K562 (cell line): ENCODE measurements around the gene PIP5K1B. TPM values are rescaled to one million over a fixed set of nuclear protein-coding genes. Genes with fewer than 3 reads are reported as not detected.

Experiments used
- CC2D1A ChIP-seq: fragments of 450-650 bp; IDR thresholded peaks from 2 replicates; pipeline ENCODE4 v1.6.1; 2017; ENCODE audit warnings: mild to moderate bottlenecking
- CTBP1 ChIP-seq: fragments of 450-650 bp; IDR thresholded peaks from 2 replicates; pipeline ENCODE4 v1.6.1; 2016; ENCODE audit warnings: borderline replicate concordance
- EP300 ChIP-seq: IDR thresholded peaks from 2 replicates; pipeline ENCODE4 v1.6.1; 2012; ENCODE audit warnings: low read length, improper control_type of control experiment
- FOXP1 ChIP-seq: sonication (generic); formaldehyde crosslinking; IDR thresholded peaks from 2 replicates; pipeline ENCODE4 v1.8.0; 2022; ENCODE audit warnings: mild to moderate bottlenecking, missing genetic modification reagents
- GABPB2 ChIP-seq: fragments of 250-450 bp; sonication (Bioruptor Pico); conservative IDR thresholded peaks from 2 replicates; pipeline ENCODE4 v1.5.1; 2021; ENCODE audit warnings: mild to moderate bottlenecking
- IFI16 ChIP-seq: fragments of 250-450 bp; sonication (Bioruptor Pico); IDR thresholded peaks from 2 replicates; pipeline ENCODE4 v2.1.2; 2022; ENCODE audit warnings: mild to moderate bottlenecking, inconsistent platforms
- MCM7 ChIP-seq, 2 experiments: fragments of 450-650 bp; IDR thresholded peaks; 2 replicates each; pipeline ENCODE4 v1.6.1; 2016 to 2018
- NFIC ChIP-seq: fragments of 450-650 bp; IDR thresholded peaks from 2 replicates; pipeline ENCODE4 v1.6.1; 2017; ENCODE audit warnings: mild to moderate bottlenecking, inconsistent platforms
- POLR2H ChIP-seq: IDR thresholded peaks from 2 replicates; pipeline ENCODE4 v1.6.1; 2016; ENCODE audit warnings: missing genetic modification characterization, low read depth, mild to moderate bottlenecking, control low read depth, missing compliant biosample characterization, moderate library complexity
- SIX5 ChIP-seq, 2 experiments: IDR thresholded peaks; 2 replicates each; pipeline ENCODE4 v1.6.1; 2011; ENCODE audit warnings: low read length in 2 of 2, borderline replicate concordance in 1 of 2, low read depth in 1 of 2, mild to moderate bottlenecking in 1 of 2, moderate library complexity in 1 of 2; ENCODE audit not compliant: insufficient read depth in 1 of 2
- STAT5A ChIP-seq: IDR thresholded peaks from 2 replicates; pipeline ENCODE4 v1.6.1; 2012; ENCODE audit warnings: low read length, inconsistent platforms, borderline replicate concordance
- TAF1 ChIP-seq: IDR thresholded peaks from 2 replicates; pipeline ENCODE4 v1.6.1; 2011; ENCODE audit warnings: mild to moderate bottlenecking, low read length, moderate library complexity; ENCODE audit not compliant: insufficient read depth, control insufficient read depth, severe bottlenecking; ENCODE audit errors: extremely low read depth
- ZNF431 ChIP-seq: sonication (generic); formaldehyde crosslinking; IDR thresholded peaks from 2 replicates; pipeline ENCODE4 v1.8.0; 2022; ENCODE audit warnings: mild to moderate bottlenecking, missing genetic modification reagents
- ZNF584 ChIP-seq: fragments of 200-800 bp; sonication (Bioruptor generic); IDR thresholded peaks from 2 replicates; pipeline ENCODE4 v1.6.1; 2016; ENCODE audit warnings: low read depth, mild to moderate bottlenecking, missing genetic modification characterization, missing compliant biosample characterization
- ZNF707 ChIP-seq: fragments of 250-450 bp; sonication (Bioruptor Pico); conservative IDR thresholded peaks from 2 replicates; pipeline ENCODE4 v1.8.0; 2022; ENCODE audit warnings: inconsistent platforms, mild to moderate bottlenecking, moderate library complexity
- ZNF764 ChIP-seq: fragments of 250-450 bp; sonication (Bioruptor Pico); IDR thresholded peaks from 2 replicates; pipeline ENCODE4 v1.4.0; 2020; ENCODE audit warnings: low read depth, mild to moderate bottlenecking, moderate library complexity
- ZNF77 ChIP-seq: fragments of 250-450 bp; sonication (Bioruptor Pico); IDR thresholded peaks from 2 replicates; pipeline ENCODE4 v1.5.0; 2020
- polyA plus RNA-seq, 8 experiments: library from polyadenylated mRNA; depleted of rRNA in 4 of 8; stranded (reverse) in 5 of 8; unstranded in 3 of 8; fragments of >200 nt; fragmentation: Nextera tagmentation in 2 of 8; fragmentation: Illumina TruSeq in 1 of 8; extraction: Ambion mirVana in 2 of 8; extraction: Trizol in 1 of 8; gene quantifications; 2 replicates each; pipeline versions ENCODE4 v1.2.1 to v1.2.3, GENCODE V29; 2011 to 2014; ENCODE audit warnings: inconsistent platforms in 1 of 8, missing spikeins in 1 of 8
- total RNA-seq, 7 experiments: library from RNA; depleted of rRNA in 6 of 7; stranded (reverse); fragments of >200 nt in 6 of 7; fragmentation: Illumina TruSeq in 2 of 7; extraction: Trizol in 2 of 7; gene quantifications; 2 replicates each; pipeline versions ENCODE4 v1.2.1 to v1.2.3, GENCODE V29; 2011 to 2021; ENCODE audit warnings: low replicate concordance in 1 of 7
- TF ChIP-seq, protein P1 (sequence below): sonication (generic); formaldehyde crosslinking; IDR thresholded peaks from 2 replicates; pipeline ENCODE4 v1.8.0; 2023; ENCODE audit warnings: mild to moderate bottlenecking, missing genetic modification reagents
- TF ChIP-seq, protein P2 (sequence below): fragments of 150-350 bp; conservative IDR thresholded peaks from 2 replicates; pipeline ENCODE4 v1.6.1; 2014; ENCODE audit warnings: low read length
- TF ChIP-seq, protein P3 (sequence below): fragments of 250-450 bp; sonication (Bioruptor Pico); IDR thresholded peaks from 2 replicates; pipeline ENCODE4 v1.6.1; 2021; ENCODE audit warnings: mild to moderate bottlenecking
- TF ChIP-seq, protein P4 (sequence below): sonication (generic); formaldehyde crosslinking; IDR thresholded peaks from 2 replicates; pipeline ENCODE4 v1.8.0; 2022; ENCODE audit warnings: mild to moderate bottlenecking, low read depth, missing genetic modification reagents
- TF ChIP-seq, protein P5 (sequence below): fragments of 450-650 bp; conservative IDR thresholded peaks from 2 replicates; pipeline ENCODE4 v1.6.1; 2016; ENCODE audit warnings: missing genetic modification characterization, low read depth, mild to moderate bottlenecking, missing compliant biosample characterization, moderate library complexity

PIP5K1B gene
- total and polyA plus RNA-seq, 9 of the 15 experiments (the other 6 are each of a cell fraction or from before 2014, with no cell fraction given) = 3.1 to 12.9 (median 7.4) TPM

DNA sequence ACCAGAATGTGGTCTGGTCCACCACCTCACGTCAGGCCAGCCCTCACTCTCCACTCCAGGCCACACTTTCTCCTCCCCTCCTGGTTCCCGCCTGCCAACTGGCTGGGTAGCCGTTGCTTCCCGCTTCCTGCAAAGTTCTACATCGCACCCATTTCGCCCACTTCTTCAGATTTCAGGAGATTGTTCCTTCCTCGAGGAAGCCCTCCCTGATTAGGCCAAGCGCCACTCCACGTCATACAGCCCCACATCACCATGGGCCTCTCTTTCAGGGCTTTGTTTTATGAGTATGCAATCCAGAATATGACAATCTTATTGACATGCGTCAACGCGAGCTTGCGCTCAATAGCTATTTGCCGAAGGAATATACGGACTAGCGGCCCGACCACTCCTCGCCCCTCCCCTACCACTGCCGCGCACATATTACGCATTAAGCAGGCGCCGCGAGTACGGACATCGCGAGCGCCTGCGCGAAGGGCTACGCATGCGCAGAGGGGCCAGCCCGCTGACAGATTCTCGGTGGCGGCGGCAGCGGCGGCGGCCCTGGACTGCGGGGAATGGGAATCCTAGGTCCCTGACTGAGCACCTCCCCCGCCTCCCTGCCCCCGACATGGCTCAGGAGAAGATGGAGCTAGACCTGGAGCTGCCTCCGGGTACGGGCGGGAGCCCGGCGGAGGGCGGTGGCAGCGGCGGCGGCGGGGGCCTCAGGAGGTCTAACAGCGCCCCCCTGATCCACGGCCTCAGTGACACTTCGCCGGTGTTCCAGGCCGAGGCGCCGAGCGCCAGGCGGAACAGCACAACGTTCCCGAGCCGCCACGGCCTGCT is 74.7 kb downstream of the PIP5K1B start (continued):
- TF ChIP-seq, protein P1, sequence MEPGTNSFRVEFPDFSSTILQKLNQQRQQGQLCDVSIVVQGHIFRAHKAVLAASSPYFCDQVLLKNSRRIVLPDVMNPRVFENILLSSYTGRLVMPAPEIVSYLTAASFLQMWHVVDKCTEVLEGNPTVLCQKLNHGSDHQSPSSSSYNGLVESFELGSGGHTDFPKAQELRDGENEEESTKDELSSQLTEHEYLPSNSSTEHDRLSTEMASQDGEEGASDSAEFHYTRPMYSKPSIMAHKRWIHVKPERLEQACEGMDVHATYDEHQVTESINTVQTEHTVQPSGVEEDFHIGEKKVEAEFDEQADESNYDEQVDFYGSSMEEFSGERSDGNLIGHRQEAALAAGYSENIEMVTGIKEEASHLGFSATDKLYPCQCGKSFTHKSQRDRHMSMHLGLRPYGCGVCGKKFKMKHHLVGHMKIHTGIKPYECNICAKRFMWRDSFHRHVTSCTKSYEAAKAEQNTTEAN (CRISPR knock-in tag) = no peak
- TF ChIP-seq SIX5 (IDR thresholded peaks at IDR 0.05; ENCODE audit: borderline replicate concordance in 1 of 2, insufficient read depth in 1 of 2, low read depth in 1 of 2, low read length in 2 of 2) (no peak), ZNF764 (CRISPR knock-in tag) (no peak), FOXP1 (CRISPR knock-in tag) (no peak), IFI16 (CRISPR knock-in tag) (no peak), POLR2H (tag) (no peak), EP300 (peak; percentile 34; the same call in 1 of the 2 replicates), TAF1 (peak; percentile 59), ZNF584 (CRISPR knock-in tag) (no peak), CC2D1A (no peak), CTBP1 (peak; percentile 58; the same call in 1 of the 2 replicates), GABPB2 (CRISPR knock-in tag) (no peak), STAT5A (no peak), NFIC (no peak), ZNF707 (CRISPR knock-in tag) (no peak), MCM7 (IDR thresholded peaks at IDR 0.05) (no peak), ZNF431 (CRISPR knock-in tag) (no peak; the same call in 1 of the 2 replicates), ZNF77 (CRISPR knock-in tag) (no peak)
- TF ChIP-seq, protein P2, sequence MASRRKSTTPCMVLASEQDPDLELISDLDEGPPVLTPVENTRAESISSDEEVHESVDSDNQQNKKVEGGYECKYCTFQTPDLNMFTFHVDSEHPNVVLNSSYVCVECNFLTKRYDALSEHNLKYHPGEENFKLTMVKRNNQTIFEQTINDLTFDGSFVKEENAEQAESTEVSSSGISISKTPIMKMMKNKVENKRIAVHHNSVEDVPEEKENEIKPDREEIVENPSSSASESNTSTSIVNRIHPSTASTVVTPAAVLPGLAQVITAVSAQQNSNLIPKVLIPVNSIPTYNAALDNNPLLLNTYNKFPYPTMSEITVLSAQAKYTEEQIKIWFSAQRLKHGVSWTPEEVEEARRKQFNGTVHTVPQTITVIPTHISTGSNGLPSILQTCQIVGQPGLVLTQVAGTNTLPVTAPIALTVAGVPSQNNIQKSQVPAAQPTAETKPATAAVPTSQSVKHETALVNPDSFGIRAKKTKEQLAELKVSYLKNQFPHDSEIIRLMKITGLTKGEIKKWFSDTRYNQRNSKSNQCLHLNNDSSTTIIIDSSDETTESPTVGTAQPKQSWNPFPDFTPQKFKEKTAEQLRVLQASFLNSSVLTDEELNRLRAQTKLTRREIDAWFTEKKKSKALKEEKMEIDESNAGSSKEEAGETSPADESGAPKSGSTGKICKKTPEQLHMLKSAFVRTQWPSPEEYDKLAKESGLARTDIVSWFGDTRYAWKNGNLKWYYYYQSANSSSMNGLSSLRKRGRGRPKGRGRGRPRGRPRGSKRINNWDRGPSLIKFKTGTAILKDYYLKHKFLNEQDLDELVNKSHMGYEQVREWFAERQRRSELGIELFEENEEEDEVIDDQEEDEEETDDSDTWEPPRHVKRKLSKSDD = no peak
- TF ChIP-seq, protein P3, sequence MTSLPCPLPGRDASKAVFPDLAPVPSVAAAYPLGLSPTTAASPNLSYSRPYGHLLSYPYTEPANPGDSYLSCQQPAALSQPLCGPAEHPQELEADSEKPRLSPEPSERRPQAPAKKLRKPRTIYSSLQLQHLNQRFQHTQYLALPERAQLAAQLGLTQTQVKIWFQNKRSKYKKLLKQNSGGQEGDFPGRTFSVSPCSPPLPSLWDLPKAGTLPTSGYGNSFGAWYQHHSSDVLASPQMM = no peak
- TF ChIP-seq, protein P4, sequence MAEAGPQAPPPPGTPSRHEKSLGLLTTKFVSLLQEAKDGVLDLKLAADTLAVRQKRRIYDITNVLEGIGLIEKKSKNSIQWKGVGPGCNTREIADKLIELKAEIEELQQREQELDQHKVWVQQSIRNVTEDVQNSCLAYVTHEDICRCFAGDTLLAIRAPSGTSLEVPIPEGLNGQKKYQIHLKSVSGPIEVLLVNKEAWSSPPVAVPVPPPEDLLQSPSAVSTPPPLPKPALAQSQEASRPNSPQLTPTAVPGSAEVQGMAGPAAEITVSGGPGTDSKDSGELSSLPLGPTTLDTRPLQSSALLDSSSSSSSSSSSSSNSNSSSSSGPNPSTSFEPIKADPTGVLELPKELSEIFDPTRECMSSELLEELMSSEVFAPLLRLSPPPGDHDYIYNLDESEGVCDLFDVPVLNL (CRISPR knock-in tag) = no peak
- TF ChIP-seq, protein P5, sequence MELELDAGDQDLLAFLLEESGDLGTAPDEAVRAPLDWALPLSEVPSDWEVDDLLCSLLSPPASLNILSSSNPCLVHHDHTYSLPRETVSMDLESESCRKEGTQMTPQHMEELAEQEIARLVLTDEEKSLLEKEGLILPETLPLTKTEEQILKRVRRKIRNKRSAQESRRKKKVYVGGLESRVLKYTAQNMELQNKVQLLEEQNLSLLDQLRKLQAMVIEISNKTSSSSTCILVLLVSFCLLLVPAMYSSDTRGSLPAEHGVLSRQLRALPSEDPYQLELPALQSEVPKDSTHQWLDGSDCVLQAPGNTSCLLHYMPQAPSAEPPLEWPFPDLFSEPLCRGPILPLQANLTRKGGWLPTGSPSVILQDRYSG (tag) = no peak
